Type B pancreatic cell (in vitro differentiated cells): Measurements from ENCODE around the gene NYAP1. TPM values are rescaled to one million over a fixed set of nuclear protein-coding genes. Genes with fewer than 3 reads are reported as not detected.
"Not testable (repeated sequence)": the region's sequence is repeated elsewhere in the genome, so short reads cannot be mapped to it uniquely, and the experiment has no call there.

ENCODE experiments used
- DNase-seq: peaks from one replicate; pipeline ENCODE4 v3.0.0; 2021; ENCODE audit warnings: mixed read lengths; ENCODE audit not compliant: unreplicated experiment; ENCODE audit errors: extremely low spot score
- H3K27ac Mint-ChIP-seq: 2 replicates; pipeline ENCODE4 v1.8.0; 2021; ENCODE audit warnings: mild to moderate bottlenecking, mixed read lengths
- H3K27me3 Mint-ChIP-seq: 2 replicates; pipeline ENCODE4 v1.8.0; 2021; ENCODE audit warnings: mixed read lengths
- H3K36me3 Mint-ChIP-seq: 2 replicates; pipeline ENCODE4 v1.8.0; 2021; ENCODE audit warnings: mixed read lengths
- H3K4me1 Mint-ChIP-seq: one replicate; pipeline ENCODE4 v1.8.0; 2021; ENCODE audit warnings: mixed read lengths; ENCODE audit not compliant: unreplicated experiment
- H3K4me3 Mint-ChIP-seq: 2 replicates; pipeline ENCODE4 v1.8.0; 2021; ENCODE audit warnings: mild to moderate bottlenecking, mixed read lengths
- H3K9me3 Mint-ChIP-seq: 2 replicates; pipeline ENCODE4 v1.8.0; 2021; ENCODE audit warnings: mixed read lengths
- CTCF ChIP-seq: fragments of 200-600 bp; sonication (generic); conservative IDR thresholded peaks from 2 replicates; pipeline ENCODE4 v1.5.0; 2021; ENCODE audit warnings: antibody characterized with exemption, mild to moderate bottlenecking
- total RNA-seq: library from RNA; stranded (reverse); gene quantifications from 2 replicates; pipeline ENCODE4 v1.2.1, GENCODE V29; 2021; ENCODE audit warnings: low replicate concordance

NYAP1 gene
- total RNA-seq, 1 donor from 2014 or later, result 6.3 TPM

- H3K4me3 Mint-ChIP-seq, result no peak overlapping the region
- H3K36me3 Mint-ChIP-seq, result no peaks in the 10 kb centered on the region
- H3K9me3 Mint-ChIP-seq, result no peaks in the 10 kb centered on the region
- H3K27ac Mint-ChIP-seq, result no peak overlapping the region
- DNase-seq, result no peak
- H3K4me1 Mint-ChIP-seq, result no peaks in the 10 kb centered on the region
- TF ChIP-seq CTCF, result no peak
- no peaks in the 10 kb centered on the region for H3K27me3 Mint-ChIP-seq
These were observed 48.7 kb downstream of the NYAP1 start for GRCh38 chr7:100532165-100533022.

GRCh38 chr7:100535982-100536381 lies 52.3 kb downstream of the NYAP1 start:
- not testable (repeated sequence) for DNase-seq, H3K36me3 Mint-ChIP-seq, H3K27ac Mint-ChIP-seq, H3K9me3 Mint-ChIP-seq, H3K27me3 Mint-ChIP-seq, H3K4me3 Mint-ChIP-seq
- H3K4me1 Mint-ChIP-seq, result peaks cover 11% of the 10 kb centered on the region

- H3K27ac Mint-ChIP-seq, H3K9me3 Mint-ChIP-seq, DNase-seq, H3K4me3 Mint-ChIP-seq, H3K36me3 Mint-ChIP-seq, H3K27me3 Mint-ChIP-seq: not testable (repeated sequence)
- peaks cover 15% of the 10 kb centered on the region for H3K4me1 Mint-ChIP-seq
These were observed 53.0 kb downstream of the NYAP1 start for GRCh38 chr7:100536695-100537094.

GRCh38 chr7:100538348-100538653 lies 54.6 kb downstream of the NYAP1 start:
- peak overlapping the region; percentile 98 for H3K4me3 Mint-ChIP-seq
- no peaks in the 10 kb centered on the region for H3K9me3 Mint-ChIP-seq
- H3K4me1 Mint-ChIP-seq, result peaks cover 24% of the 10 kb centered on the region
- no peaks in the 10 kb centered on the region for H3K27me3 Mint-ChIP-seq
- H3K27ac Mint-ChIP-seq, result peak overlapping the region; percentile 66
- TF ChIP-seq CTCF, result no peak
- no peaks in the 10 kb centered on the region for H3K36me3 Mint-ChIP-seq
- DNase-seq, result no peak

GRCh38 chr7:100538654-100539435 lies 55.1 kb downstream of the NYAP1 start, which contains the start of gene AGFG2:
AGFG2 (plus strand) TSS chr7:100539203; CDS start chr7:100539347, 144 bp downstream.
- no peaks in the 10 kb centered on the region for H3K36me3 Mint-ChIP-seq
- DNase-seq, result peak; percentile 100
- peak within 1 kb of the TSS; percentile 66 for H3K27ac Mint-ChIP-seq
- no peaks in the 10 kb centered on the region for H3K9me3 Mint-ChIP-seq
- peaks cover 29% of the 10 kb centered on the region for H3K4me1 Mint-ChIP-seq
- H3K27me3 Mint-ChIP-seq, result no peaks in the 10 kb centered on the region
- no peak for TF ChIP-seq CTCF
- peak within 1 kb of the TSS; percentile 98 for H3K4me3 Mint-ChIP-seq

GRCh38 chr7:100539436-100540006 lies 55.8 kb downstream of the NYAP1 start:
- H3K27ac Mint-ChIP-seq, result no peak overlapping the region
- peaks cover 36% of the 10 kb centered on the region for H3K4me1 Mint-ChIP-seq
- TF ChIP-seq CTCF, result no peak
- H3K9me3 Mint-ChIP-seq, result no peaks in the 10 kb centered on the region
- H3K4me3 Mint-ChIP-seq, result peak overlapping the region; percentile 98
- H3K27me3 Mint-ChIP-seq, result no peaks in the 10 kb centered on the region
- no peak for DNase-seq
- H3K36me3 Mint-ChIP-seq, result no peaks in the 10 kb centered on the region
